ENCODE measurements around the gene RNF39.
"Not testable (repeated sequence)": the region's sequence is repeated elsewhere in the genome, so short reads cannot be mapped to it uniquely, and the experiment has no call there.

RNF39 gene

GRCh38 chr6:30075094-30075789 lies at the start of gene RNF39:
Gene RNF39 (minus strand): TSS chr6:30075769. CDS start chr6:30075585, 184 bp downstream.
- no peak for DNase-seq

- DNase-seq = no peak
These were observed 46.9 kb upstream of the RNF39 start for GRCh38 chr6:30122515-30122914.

DNA sequence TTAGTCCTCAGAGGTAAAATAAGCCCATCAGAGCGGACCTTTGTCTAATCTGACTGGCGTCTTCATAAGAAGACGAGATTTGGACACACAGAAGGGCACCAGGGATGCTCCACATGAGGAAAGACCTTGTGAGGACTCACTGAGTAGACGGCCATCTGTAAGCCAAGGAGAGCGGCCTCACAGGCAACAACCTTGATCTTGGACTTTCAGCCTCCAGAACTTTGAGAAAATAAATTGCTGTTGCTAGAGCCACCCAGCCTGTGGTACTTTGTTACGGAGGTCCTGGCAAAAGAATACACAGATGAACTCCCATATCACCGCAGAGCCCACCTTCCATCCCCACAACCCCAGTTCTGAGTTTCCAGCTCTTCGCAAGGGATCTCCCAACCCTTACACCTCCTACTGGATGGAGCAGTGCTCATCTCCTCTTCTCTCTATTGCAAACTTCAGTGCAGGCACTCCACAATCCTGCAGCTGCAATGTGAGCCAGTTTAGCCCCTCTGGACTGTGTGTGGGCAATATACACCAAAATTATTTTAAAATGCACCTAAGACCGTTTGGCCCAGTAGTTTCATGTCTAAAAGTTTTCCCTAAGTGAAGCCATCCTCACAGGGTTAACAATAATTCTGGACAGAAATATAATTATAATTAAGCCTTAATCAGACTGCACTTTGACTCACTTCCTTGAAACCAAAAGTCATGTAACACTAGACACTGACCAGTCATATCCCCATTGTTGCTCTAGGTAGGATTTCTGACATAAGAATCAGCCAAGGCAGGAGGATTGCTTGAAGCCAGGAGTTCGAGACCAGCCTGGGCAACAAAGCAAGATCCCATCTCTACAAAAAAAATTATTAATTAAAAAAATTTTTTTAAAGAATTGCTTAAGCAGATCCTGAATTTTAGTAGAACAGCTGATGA lies 46.1 kb upstream of the RNF39 start:
- no peak for DNase-seq

DNA sequence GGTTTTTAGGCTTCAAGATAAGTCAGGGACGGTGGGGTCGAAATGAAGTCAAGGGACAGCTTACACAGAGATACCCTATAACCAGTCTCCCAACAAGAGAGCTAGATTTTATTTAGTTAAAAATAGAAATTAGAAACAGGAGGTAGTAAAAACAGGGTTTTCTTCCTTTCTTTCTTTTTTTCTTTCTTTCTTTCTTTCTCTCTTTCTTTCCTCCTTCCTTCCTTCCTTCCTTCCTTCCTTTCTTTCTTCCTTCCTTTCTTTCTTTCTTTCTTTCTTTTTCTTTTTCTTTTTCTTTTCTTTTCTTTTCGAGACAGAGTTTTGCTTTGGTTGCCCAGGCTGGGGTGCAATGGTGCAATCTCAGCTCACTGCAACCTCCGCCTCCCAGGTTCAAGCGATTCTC lies 43.1 kb upstream of the RNF39 start:
- not testable (repeated sequence) for DNase-seq

DNA sequence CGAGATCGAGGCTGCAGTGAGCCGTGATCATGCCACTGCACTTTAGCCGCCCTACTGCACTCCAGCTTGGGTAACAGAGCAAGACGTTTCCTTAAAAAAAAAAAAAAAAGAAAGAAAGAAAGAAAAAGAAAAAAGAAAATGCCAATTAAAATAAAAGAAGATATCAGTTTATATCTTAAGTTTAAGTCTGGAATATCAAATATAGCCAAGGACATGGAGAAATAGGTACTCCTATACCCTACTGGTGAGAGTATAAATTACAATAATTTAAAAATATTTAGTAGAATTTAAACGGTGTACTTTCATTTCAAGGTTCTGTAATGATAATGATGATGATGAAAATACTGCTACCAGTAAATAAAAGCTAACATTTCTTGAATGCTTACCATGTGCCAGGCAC lies 41.2 kb upstream of the RNF39 start:
- DNase-seq = no peak

DNA sequence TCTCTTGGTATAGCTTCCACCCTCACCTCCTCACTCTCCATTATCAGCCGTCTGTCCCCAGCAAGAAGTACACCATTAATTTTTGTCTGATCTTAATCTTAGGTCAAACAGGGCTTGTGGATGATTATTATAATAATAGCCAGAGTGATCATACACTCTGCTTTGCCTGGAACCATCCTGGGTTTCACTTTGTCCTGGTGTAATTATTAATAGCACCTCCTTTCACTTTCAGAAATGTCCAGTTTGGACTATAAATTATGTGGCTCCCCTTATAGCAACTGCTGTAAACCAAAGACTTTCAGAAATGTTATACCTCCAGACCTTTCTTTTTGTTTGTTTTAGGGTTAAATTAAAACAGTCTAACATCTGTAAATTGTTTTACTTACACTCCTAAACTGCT lies 38.3 kb upstream of the RNF39 start:
- DNase-seq = no peak

GRCh38 chr6:30113003-30113759 lies 37.6 kb upstream of the RNF39 start, which contains the start of gene TRIM31:
Gene TRIM31 (minus strand): TSS chr6:30113090. CDS start chr6:30112805, 285 bp downstream.
- no peak for DNase-seq

DNA sequence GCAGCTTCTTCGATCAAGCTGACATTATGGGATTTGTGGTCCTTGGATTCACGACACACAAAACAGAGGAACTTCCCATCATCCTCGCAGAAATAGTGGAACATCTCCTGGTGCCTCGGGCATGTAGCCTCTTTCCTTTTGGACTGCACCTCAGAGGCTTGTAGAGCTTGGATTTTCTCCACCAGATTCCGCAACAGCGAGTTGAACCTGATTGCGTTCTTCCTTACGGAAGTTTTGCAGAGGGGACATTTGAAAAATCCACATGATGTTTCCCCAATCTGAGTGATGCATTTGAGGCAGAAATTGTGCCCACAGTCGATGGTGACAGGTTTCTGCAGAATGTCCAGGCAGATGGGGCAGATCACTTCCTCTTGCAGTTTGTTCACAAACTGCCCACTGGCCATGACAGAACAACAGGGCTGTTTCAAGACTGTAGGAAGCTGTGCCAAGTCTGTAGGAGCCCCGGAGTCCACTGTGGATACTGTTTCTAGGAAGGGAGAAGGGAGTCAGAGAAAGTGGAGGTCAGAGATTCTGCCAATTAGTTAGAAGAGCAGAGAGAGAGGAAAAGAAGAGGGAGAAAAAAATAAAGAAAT lies 36.9 kb upstream of the RNF39 start:
- DNase-seq = no peak

DNA sequence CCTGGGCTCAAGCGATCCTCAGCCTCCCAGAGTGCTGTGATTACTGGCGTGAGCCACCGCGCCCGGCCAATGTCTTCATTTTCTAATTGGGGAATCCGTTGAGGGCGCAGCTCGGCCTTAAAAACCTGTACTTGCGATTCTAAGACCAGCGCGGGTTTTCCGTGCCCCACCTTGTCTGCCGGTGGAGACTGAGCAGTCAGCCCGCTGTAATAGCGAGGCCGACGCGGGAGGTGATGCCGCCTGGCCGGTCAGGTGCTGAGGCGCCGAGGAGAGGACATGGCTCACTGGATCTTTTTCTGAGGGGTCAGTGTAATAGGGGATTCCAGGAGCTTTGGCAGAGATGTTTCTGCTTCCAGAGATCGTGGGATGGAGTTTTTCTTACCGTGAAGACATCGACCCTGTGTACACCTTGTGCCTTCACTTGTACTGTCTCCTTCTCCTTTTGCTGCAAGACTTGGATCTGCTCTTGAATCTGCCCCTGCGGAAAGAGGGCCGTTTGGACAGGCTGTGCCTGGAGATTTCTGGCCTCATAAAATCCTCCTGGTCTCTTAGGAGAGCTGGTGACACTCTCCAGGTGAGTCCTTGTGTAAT lies 35.8 kb upstream of the RNF39 start:
- no peak for DNase-seq

DNA sequence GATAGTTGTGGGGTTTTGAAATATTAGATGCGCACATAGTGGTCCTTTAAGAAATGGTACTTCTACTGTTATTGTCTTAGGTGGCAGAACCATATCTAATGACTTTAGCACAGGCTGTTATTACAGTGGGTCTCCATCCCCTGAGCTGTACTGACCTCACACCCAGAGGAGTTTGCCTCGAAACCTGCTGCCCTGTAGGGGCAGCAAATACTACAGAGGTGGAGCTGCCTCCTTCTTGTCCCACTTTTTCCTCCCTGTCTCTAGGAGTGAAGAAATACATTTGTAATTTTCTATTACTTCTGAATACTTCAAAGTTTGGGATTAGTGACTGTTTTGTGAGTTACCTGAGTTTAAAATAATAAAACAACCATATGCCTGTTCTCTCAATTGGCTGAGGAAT lies 29.1 kb upstream of the RNF39 start:
- DNase-seq = no peak

DNA sequence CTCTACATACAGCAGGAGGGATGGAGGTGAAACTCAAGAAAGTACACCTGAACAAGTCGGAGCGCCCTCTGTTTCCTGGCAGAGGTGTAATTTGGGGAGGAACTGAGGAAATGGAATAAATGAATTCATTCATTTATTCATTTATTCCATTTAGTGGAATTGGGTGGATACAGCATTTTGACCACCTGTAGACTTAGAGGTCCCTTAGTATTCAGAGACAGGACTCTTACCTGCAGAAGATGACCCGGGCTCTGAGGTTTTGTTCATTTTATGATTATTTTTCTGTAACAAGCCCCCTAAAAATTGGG lies 28.3 kb upstream of the RNF39 start:
- DNase-seq = no peak

DNA sequence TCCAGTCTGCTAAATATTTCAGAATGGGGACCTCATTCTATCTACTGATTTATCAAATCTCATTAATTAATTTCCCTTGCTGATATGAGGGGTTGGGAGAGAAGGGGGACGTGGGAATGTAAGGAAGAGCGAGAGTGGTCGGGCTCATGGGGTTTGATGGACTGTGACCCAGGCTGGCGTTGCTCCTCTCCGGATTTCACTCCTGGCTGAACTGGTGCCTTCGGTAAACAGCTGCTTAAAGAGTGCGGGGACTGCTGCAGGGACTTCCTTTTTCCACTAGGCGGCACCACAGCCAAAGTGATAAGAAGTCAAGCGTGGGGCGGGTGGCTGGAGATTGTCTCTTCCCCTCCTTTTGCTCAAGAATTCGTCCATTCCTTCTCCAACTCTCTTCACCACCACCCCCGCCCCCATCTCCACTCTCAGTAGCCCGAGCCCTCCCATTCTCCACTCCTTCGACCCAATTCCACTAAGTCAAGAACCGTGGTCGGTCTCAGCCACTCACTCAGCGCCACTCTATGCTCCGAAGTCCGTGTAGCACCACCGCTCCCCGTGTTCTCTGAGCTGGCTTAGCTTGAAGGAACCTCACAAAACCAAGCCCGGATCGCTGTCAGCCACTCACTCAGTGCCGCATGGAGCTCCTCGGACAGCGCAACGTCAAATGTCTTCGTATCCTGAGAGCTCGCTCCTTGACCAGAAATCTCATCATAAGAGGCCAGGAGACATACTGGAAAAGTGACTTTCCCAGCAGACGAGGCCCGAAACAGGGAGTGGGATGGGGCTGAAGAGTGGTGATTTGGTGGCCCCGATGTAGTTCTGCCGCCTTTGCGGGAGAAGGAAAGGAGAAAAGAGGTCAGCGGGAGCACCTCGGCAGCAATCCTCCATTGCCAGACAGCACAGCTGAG lies 27.7 kb upstream of the RNF39 start:
- DNase-seq = peak; percentile 86

DNA sequence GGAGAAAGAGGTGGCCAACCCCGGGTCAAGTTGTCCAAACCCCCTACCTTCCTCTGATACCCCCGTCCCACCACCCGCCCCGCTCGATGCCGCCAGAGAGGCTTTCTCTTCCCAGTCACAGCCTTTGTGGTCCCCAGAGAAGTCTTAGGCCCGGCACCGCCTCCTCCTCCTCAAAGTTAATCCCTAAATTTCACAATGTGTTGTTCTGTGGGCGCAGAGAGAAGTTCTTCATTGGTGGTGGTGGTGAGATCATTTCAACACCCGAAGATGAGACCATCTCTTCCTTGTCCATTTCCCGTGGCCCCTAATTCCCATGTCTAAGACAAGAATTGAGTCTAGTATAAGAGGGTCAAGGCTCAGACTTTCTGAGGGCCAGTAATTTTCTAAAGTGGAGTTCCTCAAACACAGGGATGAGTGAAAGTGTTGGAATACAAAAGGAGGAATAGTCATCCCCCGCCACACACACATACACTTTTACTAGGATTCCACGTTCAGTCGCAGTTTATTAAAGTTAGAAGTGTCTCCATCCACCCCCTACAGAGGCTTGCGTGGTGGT lies 26.9 kb upstream of the RNF39 start:
- DNase-seq = no peak

- DNase-seq = peak; percentile 84
These were observed 26.2 kb upstream of the RNF39 start for GRCh38 chr6:30101444-30102413.

- no peak for DNase-seq
These were observed 25.2 kb upstream of the RNF39 start for GRCh38 chr6:30100585-30101443.

GRCh38 chr6:30100154-30100553 lies 24.6 kb upstream of the RNF39 start:
- DNase-seq = no peak

GRCh38 chr6:30097902-30098768 lies 22.6 kb upstream of the RNF39 start:
- DNase-seq = no peak

DNA sequence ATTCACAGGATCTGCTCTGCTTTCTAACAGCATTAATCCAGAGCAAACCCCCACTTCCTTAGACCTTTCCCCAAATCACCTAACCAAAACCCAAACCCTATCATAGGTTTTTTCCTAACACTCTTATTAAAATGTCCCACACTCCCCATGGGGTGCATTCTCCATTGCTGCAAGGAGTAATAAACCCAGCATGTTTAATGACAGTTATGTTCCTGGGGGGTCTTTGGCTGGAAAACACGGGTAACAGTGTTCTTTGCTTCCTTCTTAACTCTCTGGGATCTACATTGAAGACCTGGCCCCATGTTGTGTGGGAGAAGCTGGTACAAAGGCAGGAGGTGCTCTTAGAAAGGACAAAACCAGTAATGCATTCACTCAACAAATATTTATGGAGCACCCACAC lies 21.3 kb upstream of the RNF39 start:
- DNase-seq = no peak
